Ishikawa (cell line): ENCODE results near the gene PPWD1.

Experiments
- CEBPB ChIP-seq: IDR thresholded peaks from 2 replicates; pipeline ENCODE4 v1.6.1; 2012
- CREB1 ChIP-seq: IDR thresholded peaks from 2 replicates; pipeline ENCODE4 v1.6.1; 2012; ENCODE audit warnings: low read depth
- EGR1 ChIP-seq: IDR thresholded peaks from 2 replicates; pipeline ENCODE4 v1.6.1; 2012
- EP300 ChIP-seq: IDR thresholded peaks from 2 replicates; pipeline ENCODE4 v1.6.1; 2012; ENCODE audit warnings: borderline replicate concordance
- FOXM1 ChIP-seq: IDR thresholded peaks from 2 replicates; pipeline ENCODE4 v1.6.1; 2012; ENCODE audit warnings: low read depth, borderline replicate concordance
- NFIC ChIP-seq: IDR thresholded peaks from 2 replicates; pipeline ENCODE4 v1.6.1; 2012
- RAD21 ChIP-seq: IDR thresholded peaks from 2 replicates; pipeline ENCODE4 v1.6.1; 2012; ENCODE audit warnings: low read depth
- REST ChIP-seq: IDR thresholded peaks from 2 replicates; pipeline ENCODE4 v1.6.1; 2012; ENCODE audit warnings: low read depth, mild to moderate bottlenecking
- TAF1 ChIP-seq: IDR thresholded peaks from 2 replicates; pipeline ENCODE4 v1.6.1; 2012; ENCODE audit warnings: low read depth, mild to moderate bottlenecking
- TCF12 ChIP-seq: IDR thresholded peaks from 2 replicates; pipeline ENCODE4 v1.6.1; 2012; ENCODE audit warnings: low read depth
- TEAD4 ChIP-seq: IDR thresholded peaks from 2 replicates; pipeline ENCODE4 v1.6.1; 2012
- YY1 ChIP-seq: IDR thresholded peaks from 2 replicates; pipeline ENCODE4 v1.6.1; 2012; ENCODE audit warnings: low read depth
- ZBTB7A ChIP-seq: IDR thresholded peaks from 2 replicates; pipeline ENCODE4 v1.6.1; 2012; ENCODE audit warnings: low read depth
- TF ChIP-seq, protein P1 (sequence below): IDR thresholded peaks from 2 replicates; pipeline ENCODE4 v1.6.1; 2012
- TF ChIP-seq, protein P2 (sequence below): IDR thresholded peaks from 2 replicates; pipeline ENCODE4 v1.6.1; 2012

Gene PPWD1

GRCh38 chr5:65556181-65556580, 6.9 kb upstream of the PPWD1 start:
- TF ChIP-seq FOXM1 (no peak), CREB1 (no peak), EGR1 (no peak), NFIC (no peak), TCF12 (no peak), RAD21 (no peak), EP300 (no peak), REST (no peak), TAF1 (no peak), ZBTB7A (no peak), YY1 (no peak)
- TF ChIP-seq, protein P1, sequence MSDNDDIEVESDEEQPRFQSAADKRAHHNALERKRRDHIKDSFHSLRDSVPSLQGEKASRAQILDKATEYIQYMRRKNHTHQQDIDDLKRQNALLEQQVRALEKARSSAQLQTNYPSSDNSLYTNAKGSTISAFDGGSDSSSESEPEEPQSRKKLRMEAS: no peak
- TF ChIP-seq, protein P2, sequence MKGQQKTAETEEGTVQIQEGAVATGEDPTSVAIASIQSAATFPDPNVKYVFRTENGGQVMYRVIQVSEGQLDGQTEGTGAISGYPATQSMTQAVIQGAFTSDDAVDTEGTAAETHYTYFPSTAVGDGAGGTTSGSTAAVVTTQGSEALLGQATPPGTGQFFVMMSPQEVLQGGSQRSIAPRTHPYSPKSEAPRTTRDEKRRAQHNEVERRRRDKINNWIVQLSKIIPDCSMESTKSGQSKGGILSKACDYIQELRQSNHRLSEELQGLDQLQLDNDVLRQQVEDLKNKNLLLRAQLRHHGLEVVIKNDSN: no peak

DNA sequence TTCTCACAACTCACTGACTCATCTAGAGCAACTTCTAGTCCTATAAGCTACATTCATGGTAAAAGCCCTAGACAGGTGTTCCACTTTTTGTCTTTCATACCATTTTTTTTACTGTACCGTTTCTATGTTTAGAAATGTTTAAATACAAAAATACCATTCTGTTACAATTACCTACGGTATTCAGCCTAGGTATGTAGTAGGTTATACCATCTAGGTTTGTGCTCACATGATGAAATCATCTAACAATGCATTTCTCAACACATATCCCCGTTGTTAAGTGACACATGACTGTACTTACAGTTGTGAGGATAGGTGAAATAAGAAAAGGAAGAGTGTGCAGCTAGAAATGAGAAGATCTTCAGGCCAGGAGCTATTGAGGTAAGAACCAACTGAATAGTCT, 6.4 kb upstream of the PPWD1 start:
- TF ChIP-seq, protein P2: no peak
- TF ChIP-seq EP300 (no peak), FOXM1 (no peak), CREB1 (no peak), YY1 (no peak), TAF1 (no peak), NFIC (no peak)
- TF ChIP-seq, protein P1: no peak

DNA sequence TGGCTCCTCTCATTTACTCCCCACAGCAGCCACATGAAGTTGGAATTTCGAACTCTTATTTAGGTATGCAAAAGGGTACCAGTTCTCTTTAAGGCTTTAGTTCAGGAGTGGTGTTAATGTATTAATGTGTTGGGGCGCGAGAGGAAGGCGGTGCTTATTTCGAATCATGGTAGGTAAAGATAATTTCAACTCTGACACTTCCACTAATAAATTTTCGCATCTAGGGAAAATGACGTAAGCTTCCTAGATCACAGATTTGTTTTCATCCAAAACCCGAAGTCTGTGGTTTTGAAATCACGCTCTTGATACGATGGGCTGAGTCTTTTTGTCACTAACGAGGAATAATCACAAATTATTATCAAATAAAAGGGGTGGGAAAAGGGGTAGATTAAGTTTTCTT, 681 bp downstream of the PPWD1 start:
- TF ChIP-seq CEBPB: no peak
- TF ChIP-seq TEAD4: no peak
- TF ChIP-seq CREB1: no peak
- no peak for TF ChIP-seq NFIC
- TF ChIP-seq ZBTB7A: no peak
- TF ChIP-seq, protein P2: no peak
- TF ChIP-seq REST: no peak
- TF ChIP-seq, protein P1: no peak
- no peak for TF ChIP-seq EP300
- TF ChIP-seq YY1: no peak
- no peak for TF ChIP-seq EGR1
- no peak for TF ChIP-seq TCF12
- TF ChIP-seq TAF1: no peak
- TF ChIP-seq RAD21: no peak
- no peak for TF ChIP-seq FOXM1

GRCh38 chr5:65566505-65566904, 3.4 kb downstream of the PPWD1 start:
- TF ChIP-seq EGR1 (no peak), REST (no peak), NFIC (no peak), CEBPB (no peak), TCF12 (no peak)
- TF ChIP-seq, protein P1: no peak
- TF ChIP-seq, protein P2: no peak
